Stimulated activated naive CD4-positive, alpha-beta T cell treated with Interleukin-2 at 50 U/mL for 16 hours (primary cell): ENCODE measurements around the gene PUS10.
"Not testable (repeated sequence)": the region's sequence is repeated elsewhere in the genome, so short reads cannot be mapped to it uniquely, and the experiment has no call there.

ENCODE experiments used
- DNase-seq: peaks from one replicate; lab custom pipeline; 2025; lab: John Stamatoyannopoulos, UW

PUS10 gene

GRCh38 chr2:60926741-60927552, 91.1 kb downstream of the PUS10 start:
- no peak for DNase-seq

GRCh38 chr2:60925994-60926740, 91.9 kb downstream of the PUS10 start:
- DNase-seq, result no peak

- no peak for DNase-seq
These were observed 110.7 kb downstream of the PUS10 start for GRCh38 chr2:60907329-60907728.

GRCh38 chr2:60906395-60906794, 111.7 kb downstream of the PUS10 start:
- no peak for DNase-seq

GRCh38 chr2:60905867-60906266, 112.2 kb downstream of the PUS10 start:
- not testable (repeated sequence) for DNase-seq

GRCh38 chr2:60901296-60901695, 116.8 kb downstream of the PUS10 start:
- not testable (repeated sequence) for DNase-seq

GRCh38 chr2:60899892-60900249, 118.2 kb downstream of the PUS10 start:
- no peak for DNase-seq

- peak; percentile 20 for DNase-seq
These were observed 118.7 kb downstream of the PUS10 start for GRCh38 chr2:60899230-60899891.

- no peak for DNase-seq
These were observed 119.5 kb downstream of the PUS10 start for GRCh38 chr2:60898567-60898966.
